HepG2 (cell line): Measurements from ENCODE around the gene POLR1H. TPM values are rescaled to one million over a fixed set of nuclear protein-coding genes. Genes with fewer than 3 reads are reported as not detected.

Experiments used
- HIC2 ChIP-seq: sonication (generic); formaldehyde crosslinking; IDR thresholded peaks from 2 replicates; pipeline ENCODE4 v1.9.0; 2022; ENCODE audit warnings: low read depth, missing genetic modification reagents
- ISX ChIP-seq: sonication (generic); formaldehyde crosslinking; conservative IDR thresholded peaks from 2 replicates; pipeline ENCODE4 v1.5.0; 2020; ENCODE audit warnings: missing genetic modification reagents
- MIER2 ChIP-seq: IDR thresholded peaks from 2 replicates; pipeline ENCODE4 v1.6.1; 2016; ENCODE audit warnings: missing biosample characterization, missing genetic modification reagents
- MYPOP ChIP-seq: sonication (generic); formaldehyde crosslinking; IDR thresholded peaks from 2 replicates; pipeline ENCODE4 v1.8.1; 2023; ENCODE audit warnings: mild to moderate bottlenecking, moderate library complexity, missing genetic modification reagents
- NCOA1 ChIP-seq: sonication (generic); formaldehyde crosslinking; IDR thresholded peaks from 2 replicates; pipeline ENCODE4 v1.9.0; 2021; ENCODE audit warnings: missing genetic modification reagents
- NR1H2 ChIP-seq: sonication (generic); formaldehyde crosslinking; IDR thresholded peaks from 2 replicates; pipeline ENCODE4 v1.8.1; 2022; ENCODE audit warnings: low read depth, missing genetic modification reagents, borderline replicate concordance
- SNAI1 ChIP-seq: sonication (generic); formaldehyde crosslinking; IDR thresholded peaks from 2 replicates; pipeline ENCODE4 v1.5.0; 2020; ENCODE audit warnings: mild to moderate bottlenecking, missing genetic modification reagents, borderline replicate concordance
- STAG1 ChIP-seq: sonication (generic); formaldehyde crosslinking; IDR thresholded peaks from 2 replicates; pipeline ENCODE4 v1.4.0; 2020; ENCODE audit warnings: missing genetic modification reagents
- ZBTB46 ChIP-seq: sonication (generic); formaldehyde crosslinking; IDR thresholded peaks from 2 replicates; pipeline ENCODE4 v1.4.0; 2020; ENCODE audit warnings: mild to moderate bottlenecking, missing genetic modification reagents, borderline replicate concordance
- ZMAT5 ChIP-seq: sonication (generic); formaldehyde crosslinking; IDR thresholded peaks from 2 replicates; pipeline ENCODE4 v1.5.0; 2020; ENCODE audit warnings: mild to moderate bottlenecking, low read depth, missing genetic modification reagents, borderline replicate concordance
- ZNF205 ChIP-seq: IDR thresholded peaks from 2 replicates; pipeline ENCODE4 v1.6.1; 2018; ENCODE audit warnings: missing biosample characterization, missing genetic modification reagents
- ZNF382 ChIP-seq: sonication (generic); formaldehyde crosslinking; IDR thresholded peaks from 2 replicates; pipeline ENCODE4 v1.5.0; 2020; ENCODE audit warnings: missing genetic modification reagents, mild to moderate bottlenecking, borderline replicate concordance
- ZNF510 ChIP-seq: sonication (generic); formaldehyde crosslinking; IDR thresholded peaks from 2 replicates; pipeline ENCODE4 v1.4.0; 2020; ENCODE audit warnings: low read depth, mild to moderate bottlenecking, missing genetic modification reagents
- ZNF646 ChIP-seq: sonication (generic); formaldehyde crosslinking; IDR thresholded peaks from 2 replicates; pipeline ENCODE4 v1.9.0; 2021; ENCODE audit warnings: mild to moderate bottlenecking, missing genetic modification reagents
- ZNF703 ChIP-seq: sonication (generic); formaldehyde crosslinking; IDR thresholded peaks from 2 replicates; pipeline ENCODE4 v1.5.1; 2020; ENCODE audit warnings: missing genetic modification reagents, mild to moderate bottlenecking, moderate library complexity, borderline replicate concordance
- ZNF746 ChIP-seq: sonication (generic); formaldehyde crosslinking; IDR thresholded peaks from 2 replicates; pipeline ENCODE4 v1.8.0; 2022; ENCODE audit warnings: mild to moderate bottlenecking, missing genetic modification reagents
- polyA plus RNA-seq, 8 experiments: library from polyadenylated mRNA; depleted of rRNA in 3 of 8; stranded (reverse) in 7 of 8; unstranded in 1 of 8; fragments of >200 nt; fragmentation: Illumina TruSeq in 4 of 8; extraction: Trizol in 4 of 8; gene quantifications; 2 replicates each; pipeline versions ENCODE4 v1.2.1 to v1.2.3, GENCODE V29; 2011 to 2016; ENCODE audit warnings: low read depth in 4 of 8, missing spikeins in 1 of 8, mixed read lengths in 1 of 8; ENCODE audit not compliant: insufficient read depth in 1 of 8
- total RNA-seq, 5 experiments: library from RNA; depleted of rRNA; stranded (reverse); fragments of >200 nt; fragmentation: Illumina TruSeq; extraction: Trizol; gene quantifications; 2 replicates each; pipeline ENCODE4 v1.2.3, GENCODE V29; 2016; ENCODE audit warnings: low read depth in 1 of 5

Gene POLR1H
- total and polyA plus RNA-seq, 2 of the 13 experiments (the other 11 are each of a cell fraction or from before 2014, with no cell fraction given), result 61.4 to 79.8 TPM

GRCh38 chr6:30101444-30102413 lies 40.7 kb downstream of the POLR1H start (continued):
- no peak; the same call in 1 of the 2 replicates for TF ChIP-seq HIC2 (CRISPR knock-in tag)
- TF ChIP-seq STAG1, result peak; percentile 37; the same call in 1 of the 2 replicates
- no peak for TF ChIP-seq ZBTB46 (CRISPR knock-in tag)
- TF ChIP-seq ZNF382 (CRISPR knock-in tag), result no peak
- TF ChIP-seq ZNF510 (CRISPR knock-in tag), result no peak; the same call in none of the 2 replicates
- TF ChIP-seq ZNF205 (CRISPR knock-in tag), result no peak
- TF ChIP-seq MIER2 (CRISPR knock-in tag), result no peak; the same call in 1 of the 2 replicates
- no peak for TF ChIP-seq NR1H2 (CRISPR knock-in tag)
- TF ChIP-seq ZMAT5 (CRISPR knock-in tag), result no peak
- no peak; the same call in 1 of the 2 replicates for TF ChIP-seq ZNF646 (CRISPR knock-in tag)
- no peak; the same call in 1 of the 2 replicates for TF ChIP-seq ZNF746 (CRISPR knock-in tag)
- no peak for TF ChIP-seq ISX
- peak; percentile 89 for TF ChIP-seq SNAI1 (CRISPR knock-in tag)
- no peak; the same call in 1 of the 2 replicates for TF ChIP-seq ZNF703 (CRISPR knock-in tag)
- TF ChIP-seq NCOA1, result 0 out of 2 replicates have a peak, but pooled peaks have one; percentile 24
- TF ChIP-seq MYPOP (CRISPR knock-in tag), result peak; percentile 74
